Neural cell (in vitro differentiated cells): ENCODE results near the gene RUNX1.

Experiments used
- EP300 ChIP-seq: fragments of 450-650 bp; conservative IDR thresholded peaks from 2 replicates; pipeline ENCODE4 v1.6.1; 2014; ENCODE audit warnings: antibody characterized with exemption, mild to moderate bottlenecking, moderate library complexity; ENCODE audit not compliant: poor library complexity, severe bottlenecking
- POLR2AphosphoS5 ChIP-seq: IDR thresholded peaks from 2 replicates; pipeline ENCODE4 v1.6.1; 2012
- TAF1 ChIP-seq: IDR thresholded peaks from 2 replicates; pipeline ENCODE4 v1.6.1; 2012; ENCODE audit warnings: low read depth
- TF ChIP-seq, protein P1 (sequence below): fragments of 450-650 bp; IDR thresholded peaks from 2 replicates; pipeline ENCODE4 v1.5.1; 2014; ENCODE audit warnings: antibody characterized with exemption, mild to moderate bottlenecking, moderate library complexity; ENCODE audit not compliant: poor library complexity, severe bottlenecking

GRCh38 chr21:34788879-34789278 is 260.2 kb downstream of the RUNX1 start:
- TF ChIP-seq, protein P1, sequence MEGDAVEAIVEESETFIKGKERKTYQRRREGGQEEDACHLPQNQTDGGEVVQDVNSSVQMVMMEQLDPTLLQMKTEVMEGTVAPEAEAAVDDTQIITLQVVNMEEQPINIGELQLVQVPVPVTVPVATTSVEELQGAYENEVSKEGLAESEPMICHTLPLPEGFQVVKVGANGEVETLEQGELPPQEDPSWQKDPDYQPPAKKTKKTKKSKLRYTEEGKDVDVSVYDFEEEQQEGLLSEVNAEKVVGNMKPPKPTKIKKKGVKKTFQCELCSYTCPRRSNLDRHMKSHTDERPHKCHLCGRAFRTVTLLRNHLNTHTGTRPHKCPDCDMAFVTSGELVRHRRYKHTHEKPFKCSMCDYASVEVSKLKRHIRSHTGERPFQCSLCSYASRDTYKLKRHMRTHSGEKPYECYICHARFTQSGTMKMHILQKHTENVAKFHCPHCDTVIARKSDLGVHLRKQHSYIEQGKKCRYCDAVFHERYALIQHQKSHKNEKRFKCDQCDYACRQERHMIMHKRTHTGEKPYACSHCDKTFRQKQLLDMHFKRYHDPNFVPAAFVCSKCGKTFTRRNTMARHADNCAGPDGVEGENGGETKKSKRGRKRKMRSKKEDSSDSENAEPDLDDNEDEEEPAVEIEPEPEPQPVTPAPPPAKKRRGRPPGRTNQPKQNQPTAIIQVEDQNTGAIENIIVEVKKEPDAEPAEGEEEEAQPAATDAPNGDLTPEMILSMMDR = no peak
- no peak for TF ChIP-seq POLR2AphosphoS5
- TF ChIP-seq TAF1 = no peak
- TF ChIP-seq EP300 = no peak
